HG03354 (cell line): ENCODE results near the gene BTNL9.
"Not testable (repeated sequence)": the region's sequence is repeated elsewhere in the genome, so short reads cannot be mapped to it uniquely, and the experiment has no call there.

Source experiments
- ATAC-seq: cut with Tn5 transposase; IDR thresholded peaks from one replicate; pipeline ENCODE4 v1.9.1; 2021; ENCODE audit warnings: mild to moderate bottlenecking; ENCODE audit not compliant: unreplicated experiment, poor library complexity, severe bottlenecking

BTNL9 gene

DNA sequence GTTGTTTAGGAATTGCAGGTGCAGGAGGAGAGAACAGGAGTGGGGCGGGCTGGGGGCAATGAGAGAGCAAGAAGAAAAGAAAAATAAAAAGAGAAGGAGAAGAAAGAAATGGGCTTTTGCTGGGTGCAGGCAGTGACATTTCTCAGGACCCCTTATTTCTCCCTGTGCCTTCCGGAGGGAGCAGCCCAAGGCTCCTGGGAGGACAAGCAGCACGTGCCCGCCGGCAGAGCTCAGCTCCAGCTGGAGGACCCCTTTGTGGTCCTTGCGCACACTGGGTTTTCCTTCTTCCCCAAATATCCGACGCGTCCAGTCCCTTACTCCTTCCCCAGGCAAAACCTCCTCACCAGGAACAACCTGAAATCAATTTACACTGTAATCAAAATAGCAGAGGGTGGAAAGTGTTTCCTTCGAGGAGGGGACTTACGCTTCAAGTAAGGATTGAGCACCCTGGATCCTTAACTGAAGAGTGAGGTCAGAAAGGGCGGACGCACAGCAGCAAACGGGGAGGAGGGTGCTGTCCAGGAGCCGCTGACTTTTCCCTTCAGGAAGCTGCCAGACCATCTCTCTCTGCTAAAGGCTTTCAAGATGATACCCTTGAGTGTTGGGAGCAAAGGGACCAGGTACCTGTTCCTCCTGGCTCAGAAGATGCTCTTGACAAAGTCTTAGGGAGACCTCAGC, 2.1 kb downstream of the BTNL9 start:
- no peak for ATAC-seq

- ATAC-seq, result no peak
These were observed 2.7 kb downstream of the BTNL9 start for GRCh38 chr5:181042722-181043121.

GRCh38 chr5:181043285-181044092, 3.4 kb downstream of the BTNL9 start:
- no peak for ATAC-seq

DNA sequence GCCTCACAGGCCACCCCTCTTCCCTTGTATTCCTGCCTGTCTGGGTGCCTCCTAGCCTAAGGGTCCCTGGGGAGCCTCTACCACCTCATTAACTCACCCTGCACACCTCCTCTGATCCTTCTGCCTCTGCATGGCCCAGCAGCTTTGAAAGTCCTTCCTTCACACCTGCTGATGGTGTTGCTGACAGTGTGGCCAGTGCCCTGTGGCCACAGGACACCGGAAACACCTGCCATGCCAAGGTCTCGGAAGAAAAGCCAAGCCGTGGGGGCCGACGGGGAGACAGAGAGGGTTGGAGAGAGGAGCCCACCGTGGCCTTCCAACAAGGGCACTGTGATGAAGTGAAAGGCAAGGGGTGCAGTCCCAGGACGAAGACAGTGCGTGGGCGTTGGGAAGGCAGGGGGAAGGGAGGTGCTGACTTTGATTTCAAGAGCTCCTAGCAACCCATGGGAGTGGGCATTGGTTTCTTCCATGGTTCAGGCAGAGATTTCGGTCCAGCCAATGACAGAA, 4.1 kb downstream of the BTNL9 start:
- ATAC-seq, result no peak

GRCh38 chr5:181044662-181045305, 4.7 kb downstream of the BTNL9 start:
- ATAC-seq, result no peak

DNA sequence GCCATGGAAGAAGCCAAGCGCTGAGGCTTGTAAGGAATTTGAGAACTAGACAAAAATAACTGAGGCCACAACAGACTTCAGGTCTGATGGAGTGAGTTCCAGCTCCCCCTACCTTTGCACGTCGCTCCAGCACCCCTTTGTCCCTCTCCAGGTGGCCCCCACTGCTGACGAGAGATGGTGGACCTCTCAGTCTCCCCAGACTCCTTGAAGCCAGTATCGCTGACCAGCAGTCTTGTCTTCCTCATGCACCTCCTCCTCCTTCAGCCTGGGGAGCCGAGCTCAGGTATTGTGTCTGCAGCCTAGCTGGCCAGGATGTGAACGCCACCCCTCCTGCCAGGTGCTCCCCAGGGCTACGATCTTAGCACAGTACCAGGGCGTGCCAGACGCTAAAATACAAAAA, 5.2 kb downstream of the BTNL9 start:
- ATAC-seq, result no peak

DNA sequence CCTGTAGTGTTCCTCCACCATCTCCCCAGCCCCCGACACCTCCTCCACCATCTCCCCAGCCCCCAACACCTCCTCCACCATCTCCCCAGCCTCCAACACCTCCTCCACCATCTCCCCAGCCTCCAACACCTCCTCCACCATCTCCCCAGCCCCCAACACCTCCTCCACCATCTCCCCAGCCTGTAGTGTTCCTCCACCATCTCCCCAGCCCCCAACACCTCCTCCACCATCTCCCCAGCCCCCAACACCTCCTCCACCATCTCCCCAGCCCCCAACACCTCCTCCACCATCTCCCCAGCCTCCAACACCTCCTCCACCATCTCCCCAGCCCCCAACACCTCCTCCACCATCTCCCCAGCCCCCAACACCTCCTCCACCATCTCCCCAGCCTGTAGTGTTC, 5.8 kb downstream of the BTNL9 start:
- not testable (repeated sequence) for ATAC-seq

DNA sequence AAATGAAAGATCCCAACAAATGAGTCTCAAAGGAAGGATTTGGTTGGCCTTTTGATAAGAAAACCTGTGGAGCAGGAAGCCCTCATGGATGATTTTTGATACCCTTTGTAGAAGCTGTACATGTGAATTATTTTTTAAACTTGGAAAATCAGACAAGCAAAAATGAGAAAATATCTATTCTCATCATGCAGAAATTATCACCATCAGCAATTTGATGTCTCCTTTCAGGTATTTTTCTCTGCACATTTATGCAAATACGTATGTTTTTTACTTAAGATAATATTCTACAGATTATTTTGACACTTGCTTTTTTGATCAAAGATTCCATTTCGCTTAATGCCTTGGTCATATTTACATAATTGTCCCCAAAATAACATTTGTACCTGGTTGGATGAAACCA, 7.2 kb downstream of the BTNL9 start:
- no peak for ATAC-seq

GRCh38 chr5:181047921-181048320, 7.9 kb downstream of the BTNL9 start:
- ATAC-seq, result no peak

- no peak for ATAC-seq
These were observed 9.9 kb downstream of the BTNL9 start for GRCh38 chr5:181050016-181050415.

- no peak for ATAC-seq
These were observed 12.0 kb downstream of the BTNL9 start for GRCh38 chr5:181051841-181052671.

GRCh38 chr5:181052672-181053487, 12.8 kb downstream of the BTNL9 start:
- no peak for ATAC-seq

GRCh38 chr5:181053488-181054121, 13.5 kb downstream of the BTNL9 start:
- no peak for ATAC-seq

GRCh38 chr5:181054138-181054537, 14.1 kb downstream of the BTNL9 start:
- no peak for ATAC-seq

DNA sequence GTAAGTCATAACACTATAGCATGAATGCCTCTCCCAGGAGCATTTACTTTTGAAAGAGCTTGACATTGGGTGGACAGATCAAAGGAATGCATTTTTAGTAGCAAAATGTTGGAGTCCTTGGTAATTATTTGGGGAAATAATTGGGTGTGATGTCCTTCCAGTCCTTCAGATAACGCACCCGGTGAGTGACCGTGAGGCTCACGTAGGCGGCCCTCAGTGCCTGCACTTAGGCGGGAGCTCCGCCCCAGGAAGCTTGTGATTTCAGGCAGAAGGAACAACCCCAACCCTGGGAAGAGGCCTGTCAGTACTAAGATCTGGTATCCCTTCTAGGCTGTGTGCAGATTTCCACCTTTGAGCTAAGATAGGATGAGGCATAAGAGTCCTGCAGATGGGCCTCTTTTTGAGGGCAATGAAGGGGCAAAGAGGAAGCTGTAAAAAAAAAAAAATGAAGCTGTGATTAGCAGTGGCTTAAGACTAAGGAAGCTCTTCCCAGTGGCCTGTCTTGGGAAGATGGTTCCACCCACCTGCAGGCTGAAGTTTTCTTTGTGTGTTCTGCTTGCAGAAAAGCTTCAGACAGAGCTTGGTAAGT, 14.9 kb downstream of the BTNL9 start:
- no peak for ATAC-seq

- ATAC-seq, result no peak
These were observed 16.4 kb downstream of the BTNL9 start for GRCh38 chr5:181056431-181056830.

DNA sequence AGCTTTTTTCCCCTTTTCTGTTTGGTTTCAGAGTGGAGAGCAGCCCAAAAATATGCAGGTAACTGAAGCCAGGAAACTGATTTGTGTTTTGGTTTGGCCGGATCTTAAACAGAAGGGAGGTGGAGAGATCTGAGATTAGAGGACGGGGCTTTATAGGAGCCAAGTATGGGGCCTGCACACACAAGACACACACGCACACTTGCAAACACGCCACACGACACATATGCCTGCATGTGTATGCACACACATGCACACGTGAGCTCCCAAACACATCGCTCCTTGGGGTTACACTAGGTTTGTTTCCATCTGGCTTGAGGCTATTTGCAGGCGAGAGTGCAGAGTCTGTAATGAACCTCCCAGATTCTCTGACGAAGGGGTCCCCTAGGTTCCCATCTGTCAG, 18.3 kb downstream of the BTNL9 start:
- no peak for ATAC-seq

DNA sequence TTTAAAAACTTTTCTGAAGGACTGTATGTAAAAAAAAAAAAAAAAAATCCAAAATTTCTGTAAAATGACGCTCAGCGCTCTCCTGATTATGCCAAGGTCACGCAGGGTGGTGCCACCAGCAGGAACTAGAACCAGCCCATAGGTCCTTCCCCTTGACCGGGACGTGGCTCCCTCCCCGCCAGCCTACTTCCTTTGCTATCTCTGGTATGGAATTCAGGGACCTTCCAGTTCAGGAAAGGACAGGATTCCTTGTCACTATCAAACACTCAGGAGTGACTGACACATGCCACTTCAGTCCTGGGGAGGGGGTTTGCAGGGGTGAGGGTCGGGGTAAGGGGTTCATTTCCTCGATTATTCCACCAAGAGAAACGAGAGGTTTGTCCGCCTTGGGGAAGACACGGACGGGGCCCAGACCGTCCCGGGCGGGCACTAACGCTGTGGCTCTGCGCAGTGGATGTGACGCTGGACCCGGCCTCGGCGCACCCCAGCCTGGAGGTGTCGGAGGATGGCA, 18.8 kb downstream of the BTNL9 start:
- ATAC-seq, result no peak
